ENCODE measurements around the gene EBF3. TPM values are rescaled to one million over a fixed set of nuclear protein-coding genes. Genes with fewer than 3 reads are reported as not detected.
A peak's percentile ranks its signal among the peaks of the same experiment; 100 is the strongest.

EBF3 gene
- total RNA-seq, 1 donor from 2014 or later, result not detected

GRCh38 chr10:129808092-129808983 lies 155.7 kb downstream of the EBF3 start:
- no peaks in the 10 kb centered on the region for H3K27me3 Mint-ChIP-seq (ENCODE audit: low read depth)
- no peaks in the 10 kb centered on the region for H3K4me1 Mint-ChIP-seq (ENCODE audit: low read depth)

GRCh38 chr10:129807211-129807610 lies 156.9 kb downstream of the EBF3 start:
- no peak for DNase-seq (ENCODE audit: low spot score)
- Mint-ChIP-seq H3K36me3 (ENCODE audit: low read depth) (peaks cover 1% of the 10 kb centered on the region), H3K4me3 (ENCODE audit: unreplicated experiment) (no peak overlapping the region), H3K27ac (ENCODE audit: unreplicated experiment) (no peak overlapping the region), H3K4me1 (ENCODE audit: low read depth) (no peaks in the 10 kb centered on the region), H3K9me3 (ENCODE audit: low read depth) (peaks cover 27% of the 10 kb centered on the region), H3K27me3 (ENCODE audit: low read depth) (no peaks in the 10 kb centered on the region)
- TF ChIP-seq CTCF (IDR thresholded peaks at IDR 0.05), result no peak

More at GRCh38 chr10:129808092-129808983, 155.7 kb downstream of the EBF3 start:
- no peak for TF ChIP-seq CTCF (IDR thresholded peaks at IDR 0.05)
- Mint-ChIP-seq H3K27ac (ENCODE audit: unreplicated experiment) (no peak overlapping the region), H3K9me3 (ENCODE audit: low read depth) (peaks cover 23% of the 10 kb centered on the region), H3K36me3 (ENCODE audit: low read depth) (peaks cover 1% of the 10 kb centered on the region), H3K4me3 (ENCODE audit: unreplicated experiment) (no peak overlapping the region)
- peak; percentile 91 for DNase-seq (ENCODE audit: low spot score)

GRCh38 chr10:129800796-129801340 lies 163.2 kb downstream of the EBF3 start:
- no peak for TF ChIP-seq CTCF (IDR thresholded peaks at IDR 0.05)
- no peak overlapping the region for H3K27ac Mint-ChIP-seq (ENCODE audit: unreplicated experiment)
- DNase-seq (ENCODE audit: low spot score), result no peak
- peaks cover 1% of the 10 kb centered on the region for H3K36me3 Mint-ChIP-seq (ENCODE audit: low read depth)
- no peaks in the 10 kb centered on the region for H3K4me1 Mint-ChIP-seq (ENCODE audit: low read depth)
- H3K27me3 Mint-ChIP-seq (ENCODE audit: low read depth), result no peaks in the 10 kb centered on the region
- no peak overlapping the region for H3K4me3 Mint-ChIP-seq (ENCODE audit: unreplicated experiment)
- H3K9me3 Mint-ChIP-seq (ENCODE audit: low read depth), result peaks cover 33% of the 10 kb centered on the region

- H3K4me1 Mint-ChIP-seq (ENCODE audit: low read depth), result no peaks in the 10 kb centered on the region
- peaks cover 1% of the 10 kb centered on the region for H3K36me3 Mint-ChIP-seq (ENCODE audit: low read depth)
- H3K4me3 Mint-ChIP-seq (ENCODE audit: unreplicated experiment), result no peak overlapping the region
- H3K9me3 Mint-ChIP-seq (ENCODE audit: low read depth), result peaks cover 30% of the 10 kb centered on the region
- H3K27me3 Mint-ChIP-seq (ENCODE audit: low read depth), result no peaks in the 10 kb centered on the region
- H3K27ac Mint-ChIP-seq (ENCODE audit: unreplicated experiment), result no peak overlapping the region
- DNase-seq (ENCODE audit: low spot score), result no peak
- TF ChIP-seq CTCF (IDR thresholded peaks at IDR 0.05), result no peak
Observed at GRCh38 chr10:129799942-129800341, 164.1 kb downstream of the EBF3 start.

- Mint-ChIP-seq H3K4me1 (ENCODE audit: low read depth) (no peaks in the 10 kb centered on the region), H3K4me3 (ENCODE audit: unreplicated experiment) (no peak overlapping the region), H3K36me3 (ENCODE audit: low read depth) (no peaks in the 10 kb centered on the region), H3K27ac (ENCODE audit: unreplicated experiment) (no peak overlapping the region), H3K9me3 (ENCODE audit: low read depth) (peaks cover 16% of the 10 kb centered on the region), H3K27me3 (ENCODE audit: low read depth) (no peaks in the 10 kb centered on the region)
- TF ChIP-seq CTCF (IDR thresholded peaks at IDR 0.05), result no peak
- DNase-seq (ENCODE audit: low spot score), result no peak
Observed at GRCh38 chr10:129796710-129797420, 167.2 kb downstream of the EBF3 start.

All from chondrocyte (in vitro differentiated cells).